NCI-H345 (cell line): Measurements from ENCODE around the gene SPATA31E1.
"Not testable (repeated sequence)": the region's sequence is repeated elsewhere in the genome, so short reads cannot be mapped to it uniquely, and the experiment has no call there.

Experiments
- DNase-seq: peaks from one replicate; lab custom pipeline; 2025; lab: John Stamatoyannopoulos, UW

Gene SPATA31E1

GRCh38 chr9:87934444-87934843, 51.8 kb downstream of the SPATA31E1 start:
- DNase-seq, result not testable (repeated sequence)

DNA sequence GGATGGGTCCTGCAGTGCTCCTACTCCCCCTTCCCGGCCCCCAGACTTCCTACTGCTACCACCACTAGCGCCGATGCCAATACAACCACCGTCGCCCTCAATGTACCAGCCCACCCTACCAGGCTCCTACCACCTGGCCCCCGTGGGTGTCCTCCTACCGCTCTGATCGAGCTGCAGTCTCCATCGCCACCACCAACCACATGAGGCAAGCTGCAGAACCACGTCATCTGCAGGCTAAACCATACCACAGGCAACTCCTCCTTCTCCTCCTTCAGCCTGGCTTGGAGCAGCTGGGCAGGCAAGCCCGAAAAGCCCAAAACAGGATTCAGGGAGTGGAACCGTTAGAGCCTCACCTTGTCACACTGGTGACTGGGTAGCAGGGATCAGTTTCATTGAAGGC, 54.7 kb downstream of the SPATA31E1 start:
- DNase-seq, result not testable (repeated sequence)

GRCh38 chr9:87937918-87938317, 55.2 kb downstream of the SPATA31E1 start:
- not testable (repeated sequence) for DNase-seq

GRCh38 chr9:87938336-87938735, 55.7 kb downstream of the SPATA31E1 start:
- DNase-seq, result not testable (repeated sequence)
